GM23338 (cell line): ENCODE results near the gene RAB11FIP4.

ENCODE experiments used
- EZH2 ChIP-seq: fragments of 200-600 bp; sonication (generic); IDR thresholded peaks from one replicate; pipeline ENCODE4 v1.8.0; 2017; ENCODE audit warnings: antibody characterized with exemption, mild to moderate bottlenecking, low read depth; ENCODE audit not compliant: unreplicated experiment
- EZH2phosphoT487 ChIP-seq: fragments of 200-600 bp; sonication (generic); IDR thresholded peaks from one replicate; pipeline ENCODE4 v1.8.1; 2018; ENCODE audit warnings: antibody characterized with exemption; ENCODE audit not compliant: unreplicated experiment
- JUNB ChIP-seq: IDR thresholded peaks from one replicate; pipeline ENCODE4 v1.6.1; 2016; ENCODE audit warnings: antibody characterized with exemption; ENCODE audit not compliant: unreplicated experiment
- NANOG ChIP-seq: IDR thresholded peaks from 2 replicates; pipeline ENCODE4 v1.6.1; 2016; ENCODE audit warnings: antibody characterized with exemption, borderline replicate concordance
- POLR2AphosphoS5 ChIP-seq: IDR thresholded peaks from 2 replicates; pipeline ENCODE4 v1.6.1; 2016; ENCODE audit warnings: antibody characterized with exemption, low read depth
- ZNF331 ChIP-seq: fragments of 250-450 bp; sonication (Bioruptor Pico); IDR thresholded peaks from 2 replicates; pipeline ENCODE4 v1.5.0; 2020; ENCODE audit warnings: low read depth, mild to moderate bottlenecking, moderate library complexity
- TF ChIP-seq, protein P1 (sequence below), 2 experiments: fragments of 200-600 bp in 1 of 2; sonication (generic) in 1 of 2; conservative IDR thresholded peaks; 2 replicates each; pipeline versions ENCODE4 v1.5.1 to v1.6.1; 2016 to 2017; ENCODE audit warnings: antibody characterized with exemption in 2 of 2, low read depth in 2 of 2, mild to moderate bottlenecking in 2 of 2, moderate library complexity in 1 of 2
- TF ChIP-seq, protein P2 (sequence below): IDR thresholded peaks from one replicate; pipeline ENCODE4 v1.6.1; 2018; ENCODE audit warnings: antibody characterized with exemption; ENCODE audit not compliant: unreplicated experiment

DNA sequence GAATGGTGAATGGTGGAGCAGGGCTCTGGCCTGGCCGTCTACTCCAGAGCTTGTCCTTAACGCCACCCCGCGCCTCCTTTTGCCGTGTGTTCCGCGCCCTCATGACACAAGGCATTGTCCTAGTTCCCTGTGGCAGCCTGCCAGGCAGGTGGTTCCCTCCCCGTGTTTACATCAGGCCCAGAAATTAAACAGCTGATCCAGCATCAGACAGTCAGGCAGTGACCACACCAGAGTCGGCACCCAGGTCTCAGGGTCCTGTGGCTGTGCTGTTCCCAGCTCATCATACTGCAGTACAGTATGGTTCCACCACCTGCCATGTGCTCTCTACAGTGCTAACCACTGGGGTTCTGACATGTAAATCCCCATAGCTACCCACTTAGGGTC, 119.7 kb downstream of the RAB11FIP4 start:
- TF ChIP-seq, protein P1, sequence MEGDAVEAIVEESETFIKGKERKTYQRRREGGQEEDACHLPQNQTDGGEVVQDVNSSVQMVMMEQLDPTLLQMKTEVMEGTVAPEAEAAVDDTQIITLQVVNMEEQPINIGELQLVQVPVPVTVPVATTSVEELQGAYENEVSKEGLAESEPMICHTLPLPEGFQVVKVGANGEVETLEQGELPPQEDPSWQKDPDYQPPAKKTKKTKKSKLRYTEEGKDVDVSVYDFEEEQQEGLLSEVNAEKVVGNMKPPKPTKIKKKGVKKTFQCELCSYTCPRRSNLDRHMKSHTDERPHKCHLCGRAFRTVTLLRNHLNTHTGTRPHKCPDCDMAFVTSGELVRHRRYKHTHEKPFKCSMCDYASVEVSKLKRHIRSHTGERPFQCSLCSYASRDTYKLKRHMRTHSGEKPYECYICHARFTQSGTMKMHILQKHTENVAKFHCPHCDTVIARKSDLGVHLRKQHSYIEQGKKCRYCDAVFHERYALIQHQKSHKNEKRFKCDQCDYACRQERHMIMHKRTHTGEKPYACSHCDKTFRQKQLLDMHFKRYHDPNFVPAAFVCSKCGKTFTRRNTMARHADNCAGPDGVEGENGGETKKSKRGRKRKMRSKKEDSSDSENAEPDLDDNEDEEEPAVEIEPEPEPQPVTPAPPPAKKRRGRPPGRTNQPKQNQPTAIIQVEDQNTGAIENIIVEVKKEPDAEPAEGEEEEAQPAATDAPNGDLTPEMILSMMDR (conservative IDR thresholded peaks at IDR 0.05; ENCODE audit: low read depth in 2 of 2) = no peak
- TF ChIP-seq EZH2 = no peak
- TF ChIP-seq POLR2AphosphoS5 = no peak
- TF ChIP-seq EZH2phosphoT487 = no peak
- TF ChIP-seq ZNF331 (CRISPR knock-in tag) = no peak
- TF ChIP-seq, protein P2, sequence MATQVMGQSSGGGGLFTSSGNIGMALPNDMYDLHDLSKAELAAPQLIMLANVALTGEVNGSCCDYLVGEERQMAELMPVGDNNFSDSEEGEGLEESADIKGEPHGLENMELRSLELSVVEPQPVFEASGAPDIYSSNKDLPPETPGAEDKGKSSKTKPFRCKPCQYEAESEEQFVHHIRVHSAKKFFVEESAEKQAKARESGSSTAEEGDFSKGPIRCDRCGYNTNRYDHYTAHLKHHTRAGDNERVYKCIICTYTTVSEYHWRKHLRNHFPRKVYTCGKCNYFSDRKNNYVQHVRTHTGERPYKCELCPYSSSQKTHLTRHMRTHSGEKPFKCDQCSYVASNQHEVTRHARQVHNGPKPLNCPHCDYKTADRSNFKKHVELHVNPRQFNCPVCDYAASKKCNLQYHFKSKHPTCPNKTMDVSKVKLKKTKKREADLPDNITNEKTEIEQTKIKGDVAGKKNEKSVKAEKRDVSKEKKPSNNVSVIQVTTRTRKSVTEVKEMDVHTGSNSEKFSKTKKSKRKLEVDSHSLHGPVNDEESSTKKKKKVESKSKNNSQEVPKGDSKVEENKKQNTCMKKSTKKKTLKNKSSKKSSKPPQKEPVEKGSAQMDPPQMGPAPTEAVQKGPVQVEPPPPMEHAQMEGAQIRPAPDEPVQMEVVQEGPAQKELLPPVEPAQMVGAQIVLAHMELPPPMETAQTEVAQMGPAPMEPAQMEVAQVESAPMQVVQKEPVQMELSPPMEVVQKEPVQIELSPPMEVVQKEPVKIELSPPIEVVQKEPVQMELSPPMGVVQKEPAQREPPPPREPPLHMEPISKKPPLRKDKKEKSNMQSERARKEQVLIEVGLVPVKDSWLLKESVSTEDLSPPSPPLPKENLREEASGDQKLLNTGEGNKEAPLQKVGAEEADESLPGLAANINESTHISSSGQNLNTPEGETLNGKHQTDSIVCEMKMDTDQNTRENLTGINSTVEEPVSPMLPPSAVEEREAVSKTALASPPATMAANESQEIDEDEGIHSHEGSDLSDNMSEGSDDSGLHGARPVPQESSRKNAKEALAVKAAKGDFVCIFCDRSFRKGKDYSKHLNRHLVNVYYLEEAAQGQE = no peak
- TF ChIP-seq JUNB = no peak
- TF ChIP-seq NANOG = no peak
